IPS-18a (cell line): ENCODE measurements around the gene TMEM108.

Source experiments
- H3K27ac ChIP-seq: one replicate; pipeline ENCODE4 v1.5.1; 2013; ENCODE audit warnings: low read length
- H3K27me3 ChIP-seq: one replicate; pipeline ENCODE4 v1.6.1; 2013; ENCODE audit warnings: mild to moderate bottlenecking, low read length; ENCODE audit not compliant: control insufficient read depth, insufficient read depth
- H3K36me3 ChIP-seq: one replicate; pipeline ENCODE4 v1.6.1; 2013; ENCODE audit warnings: low read depth, low read length; ENCODE audit not compliant: control insufficient read depth
- H3K4me1 ChIP-seq: one replicate; pipeline ENCODE4 v1.6.1; 2013; ENCODE audit warnings: low read depth, low read length; ENCODE audit not compliant: control insufficient read depth
- H3K4me3 ChIP-seq: one replicate; pipeline ENCODE4 v1.5.1; 2013; ENCODE audit warnings: low read length
- H3K9ac ChIP-seq: one replicate; pipeline ENCODE4 v1.6.1; 2013; ENCODE audit warnings: mild to moderate bottlenecking, low read length, moderate library complexity
- H3K9me3 ChIP-seq: one replicate; pipeline ENCODE4 v1.6.1; 2013; ENCODE audit warnings: low read depth, low read length; ENCODE audit not compliant: control insufficient read depth

The TMEM108 gene

DNA sequence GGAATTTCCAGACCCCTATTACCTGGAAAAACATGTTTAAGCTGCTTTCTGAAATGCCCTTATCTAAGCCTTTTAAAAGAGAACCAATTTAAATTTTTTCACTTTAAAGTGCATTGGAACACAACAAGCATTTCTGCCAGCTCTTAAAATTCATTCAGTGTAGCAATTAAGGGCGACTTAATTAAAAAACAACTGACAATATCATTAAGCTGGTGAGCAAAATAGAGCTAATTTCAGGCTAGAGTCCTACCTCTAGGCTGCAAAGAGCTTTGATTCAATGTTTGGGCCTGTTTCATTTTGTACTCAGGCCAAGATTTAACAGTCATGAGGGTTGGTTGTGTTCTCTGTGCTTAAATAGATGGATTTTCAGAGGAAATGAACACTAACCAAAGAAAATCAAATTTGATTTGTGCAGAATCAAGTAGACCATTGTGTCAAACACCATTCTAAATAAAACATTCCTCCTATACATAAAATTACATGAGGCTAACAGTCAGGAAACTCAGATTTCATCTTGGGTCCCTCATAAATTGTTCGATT, 114.6 kb downstream of the TMEM108 start:
- Histone ChIP-seq H3K4me1 (no peaks in the 10 kb centered on the region), H3K9ac (no peak overlapping the region)

DNA sequence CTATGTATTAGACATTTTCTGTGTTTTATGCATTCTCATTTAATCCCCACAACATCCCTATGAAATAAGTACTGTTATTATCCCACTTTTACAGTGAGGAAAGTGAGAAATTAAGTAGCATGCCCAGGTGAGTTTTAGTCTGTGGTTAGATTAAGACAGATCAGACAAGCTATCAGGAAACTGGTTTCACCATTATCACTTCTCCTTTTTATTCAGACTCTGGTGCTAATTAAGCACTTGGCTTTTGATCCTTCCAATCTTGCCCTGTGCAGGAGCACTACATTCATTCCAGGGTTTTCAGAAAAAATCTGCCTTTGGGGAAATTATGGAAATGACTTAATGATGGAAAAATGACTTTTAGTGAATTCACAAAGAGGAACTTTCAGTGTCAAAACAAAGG, 115.2 kb downstream of the TMEM108 start:
- H3K4me3 ChIP-seq: no peak overlapping the region
- no peaks in the 10 kb centered on the region for H3K36me3 ChIP-seq
- H3K4me1 ChIP-seq: no peaks in the 10 kb centered on the region
- no peak overlapping the region for H3K27ac ChIP-seq
- no peaks in the 10 kb centered on the region for H3K27me3 ChIP-seq
- no peaks in the 10 kb centered on the region for H3K9me3 ChIP-seq
- no peak overlapping the region for H3K9ac ChIP-seq

More for the DNA sequence above, 114.6 kb downstream of the TMEM108 start:
- no peaks in the 10 kb centered on the region for H3K36me3 ChIP-seq
- H3K9me3 ChIP-seq: no peaks in the 10 kb centered on the region
- H3K4me3 ChIP-seq: no peak overlapping the region
- no peak overlapping the region for H3K27ac ChIP-seq
- no peaks in the 10 kb centered on the region for H3K27me3 ChIP-seq

DNA sequence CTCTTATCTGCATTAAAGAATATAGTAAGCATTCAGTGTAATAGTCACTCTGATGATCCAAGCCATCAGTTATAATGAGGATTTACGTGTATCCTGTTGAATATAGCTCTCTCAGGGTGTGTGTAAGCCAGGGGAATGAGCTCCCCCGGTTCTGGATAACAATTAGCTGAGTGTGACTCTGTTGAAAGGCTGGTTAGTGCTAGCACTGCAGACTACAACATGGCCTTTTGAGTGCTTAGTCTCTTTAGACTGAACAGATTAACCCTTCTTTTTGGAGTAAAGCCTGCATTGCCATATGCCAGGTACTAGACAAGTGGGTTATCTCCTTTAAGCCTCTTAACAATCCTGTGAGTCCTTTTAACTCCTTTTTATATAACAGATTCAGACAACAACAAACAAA, 119.5 kb downstream of the TMEM108 start:
- Histone ChIP-seq H3K9ac (no peak overlapping the region), H3K27ac (no peak overlapping the region), H3K9me3 (no peaks in the 10 kb centered on the region)

DNA sequence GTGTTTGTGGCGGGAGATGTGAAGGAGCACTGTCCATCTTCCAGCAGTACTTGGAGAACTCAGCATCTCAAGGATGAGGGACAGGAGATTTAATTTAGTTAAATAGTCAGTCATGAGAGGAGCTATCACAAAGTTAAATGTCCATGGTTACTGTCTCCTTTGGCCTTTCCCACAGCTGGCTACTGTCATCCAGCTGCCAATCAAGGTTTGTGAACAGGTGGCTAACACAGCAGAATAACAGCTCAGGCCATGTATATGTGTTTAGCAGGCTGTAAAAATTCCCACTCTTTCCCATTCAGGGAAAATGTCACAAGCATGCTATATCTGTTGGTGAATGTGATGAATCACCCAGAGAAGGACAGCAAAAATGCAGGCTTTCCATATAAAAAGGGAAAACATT, 120.5 kb downstream of the TMEM108 start:
- Histone ChIP-seq H3K27ac (no peak overlapping the region), H3K36me3 (no peaks in the 10 kb centered on the region), H3K9ac (no peak overlapping the region), H3K4me1 (no peaks in the 10 kb centered on the region), H3K27me3 (no peaks in the 10 kb centered on the region), H3K4me3 (no peak overlapping the region), H3K9me3 (no peaks in the 10 kb centered on the region)

More for the DNA sequence above, 119.5 kb downstream of the TMEM108 start:
- Histone ChIP-seq H3K36me3 (no peaks in the 10 kb centered on the region), H3K4me3 (no peak overlapping the region), H3K4me1 (no peaks in the 10 kb centered on the region), H3K27me3 (no peaks in the 10 kb centered on the region)

DNA sequence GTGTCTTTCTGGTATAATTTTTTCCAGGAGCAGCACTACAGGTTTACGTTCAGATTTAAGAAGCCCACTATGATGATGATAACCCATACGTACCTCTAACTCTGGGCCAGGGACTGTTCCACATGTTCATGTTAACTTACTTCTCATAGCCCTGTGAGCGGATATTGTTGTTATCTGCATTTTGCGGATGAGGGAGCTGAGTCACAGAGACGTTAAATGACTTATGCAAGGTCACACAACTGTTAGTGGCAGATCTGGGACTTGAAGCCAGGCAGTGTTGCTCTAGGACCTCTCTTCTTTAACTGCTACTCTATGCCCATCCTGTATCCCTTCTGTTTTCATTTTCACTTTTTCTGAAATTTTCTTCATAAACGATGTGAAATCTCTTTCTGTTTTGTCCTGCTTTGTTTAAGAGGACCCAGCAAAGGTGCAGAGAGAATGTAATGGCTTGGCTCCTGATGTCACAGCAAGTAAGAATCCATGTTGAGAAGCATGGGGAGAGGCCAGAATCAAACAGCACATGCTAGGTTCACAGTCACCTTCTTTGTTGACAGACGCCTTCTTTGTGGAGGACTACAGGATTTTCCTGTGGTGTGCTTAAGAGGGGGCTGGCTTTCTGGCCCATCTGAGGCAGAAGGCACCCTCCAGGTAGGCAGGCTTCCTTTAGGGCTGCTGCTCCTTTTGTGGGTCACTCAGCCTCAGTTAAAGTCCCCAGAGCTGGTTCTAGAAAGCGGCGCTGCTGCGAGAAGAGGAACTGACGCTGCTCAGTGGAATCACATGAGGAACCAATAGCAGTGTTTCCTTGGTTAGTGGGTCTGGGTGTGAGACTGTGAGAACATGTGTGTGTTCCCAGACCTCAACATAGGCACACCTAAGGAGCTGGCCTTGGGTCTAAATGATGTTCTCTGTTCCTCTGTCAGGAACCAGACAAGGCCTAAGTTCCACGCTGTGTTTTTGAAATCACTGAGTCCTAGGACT, 121.6 kb downstream of the TMEM108 start:
- Histone ChIP-seq H3K36me3 (no peaks in the 10 kb centered on the region), H3K9ac (no peak overlapping the region), H3K27me3 (no peaks in the 10 kb centered on the region), H3K4me3 (no peak overlapping the region), H3K9me3 (no peaks in the 10 kb centered on the region), H3K4me1 (no peaks in the 10 kb centered on the region), H3K27ac (no peak overlapping the region)

DNA sequence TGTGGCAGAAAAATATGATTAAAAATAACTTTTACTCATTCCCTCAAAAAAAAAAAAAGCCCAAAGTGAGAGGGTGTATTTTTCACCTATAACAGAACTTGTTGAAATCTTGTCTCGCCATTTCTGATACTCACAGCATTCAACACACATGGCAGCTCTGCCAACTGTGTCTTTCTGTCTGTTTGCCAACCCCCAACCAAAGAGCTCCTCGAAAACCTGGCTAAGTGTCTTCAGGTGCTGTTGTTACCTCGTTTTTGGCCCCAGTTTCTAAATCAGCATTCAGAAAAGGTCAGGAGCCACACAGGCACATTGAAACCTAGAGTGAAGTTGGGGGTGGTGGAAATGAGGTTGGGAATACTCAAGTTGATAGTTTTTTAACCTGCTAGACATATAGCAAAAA, 123.5 kb downstream of the TMEM108 start:
- Histone ChIP-seq H3K4me1 (no peaks in the 10 kb centered on the region), H3K27ac (no peak overlapping the region), H3K9me3 (no peaks in the 10 kb centered on the region), H3K4me3 (no peak overlapping the region), H3K27me3 (no peaks in the 10 kb centered on the region), H3K36me3 (no peaks in the 10 kb centered on the region), H3K9ac (no peak overlapping the region)

DNA sequence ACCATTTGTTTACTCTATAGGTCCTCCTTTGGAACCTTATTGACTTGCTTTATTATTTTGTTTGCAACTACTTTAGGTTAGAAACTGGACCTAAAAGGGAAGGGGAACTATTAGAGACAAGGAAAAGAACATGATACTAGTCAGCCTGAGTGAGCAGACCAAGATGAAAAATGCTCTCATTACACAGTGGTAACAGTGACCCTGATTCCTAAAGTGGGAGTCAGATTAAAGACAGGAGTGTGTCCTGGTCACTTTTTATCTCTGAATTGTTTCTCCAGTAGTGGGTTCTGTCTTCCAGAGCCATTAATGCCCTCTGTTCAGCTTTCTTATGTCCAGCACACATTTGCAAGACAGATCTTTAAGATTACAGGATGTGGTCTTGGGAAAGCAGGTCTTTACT, 124.1 kb downstream of the TMEM108 start:
- no peak overlapping the region for H3K27ac ChIP-seq
- no peak overlapping the region for H3K9ac ChIP-seq
- no peaks in the 10 kb centered on the region for H3K36me3 ChIP-seq
- no peaks in the 10 kb centered on the region for H3K9me3 ChIP-seq
- H3K27me3 ChIP-seq: no peaks in the 10 kb centered on the region
- no peaks in the 10 kb centered on the region for H3K4me1 ChIP-seq
- no peak overlapping the region for H3K4me3 ChIP-seq

DNA sequence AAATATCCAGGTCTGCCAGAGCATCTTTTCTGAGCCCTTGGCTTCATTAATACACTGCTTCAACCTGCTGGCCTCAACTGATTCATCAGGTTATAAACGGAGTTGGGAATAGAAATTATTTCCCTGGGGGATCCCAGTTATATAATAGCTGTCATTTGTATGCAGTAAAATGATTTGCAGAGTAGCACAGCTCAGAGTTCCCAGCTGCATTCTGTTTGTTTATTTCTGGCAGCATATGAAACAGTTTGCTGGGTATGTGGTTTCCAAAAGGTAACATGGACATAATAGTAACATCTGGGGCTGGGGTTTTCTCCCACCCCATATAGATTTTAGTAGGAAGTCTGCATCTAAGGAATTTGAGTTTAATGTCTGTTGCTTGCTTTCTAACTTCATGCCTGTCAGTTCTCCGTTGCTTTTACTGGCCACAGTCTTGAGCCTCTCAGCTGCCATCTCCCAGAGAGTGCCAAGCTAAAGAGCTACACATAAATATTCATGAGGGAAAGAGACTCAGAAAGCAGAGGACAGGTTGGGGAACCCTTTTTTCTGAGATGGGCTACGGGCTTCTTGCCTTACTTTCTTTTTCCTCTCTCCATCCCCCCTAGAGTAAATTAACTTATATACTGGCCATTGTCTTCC, 124.6 kb downstream of the TMEM108 start:
- Histone ChIP-seq H3K36me3 (no peaks in the 10 kb centered on the region), H3K27ac (no peak overlapping the region), H3K4me1 (no peaks in the 10 kb centered on the region), H3K9me3 (no peaks in the 10 kb centered on the region), H3K27me3 (no peaks in the 10 kb centered on the region), H3K4me3 (no peak overlapping the region), H3K9ac (no peak overlapping the region)

DNA sequence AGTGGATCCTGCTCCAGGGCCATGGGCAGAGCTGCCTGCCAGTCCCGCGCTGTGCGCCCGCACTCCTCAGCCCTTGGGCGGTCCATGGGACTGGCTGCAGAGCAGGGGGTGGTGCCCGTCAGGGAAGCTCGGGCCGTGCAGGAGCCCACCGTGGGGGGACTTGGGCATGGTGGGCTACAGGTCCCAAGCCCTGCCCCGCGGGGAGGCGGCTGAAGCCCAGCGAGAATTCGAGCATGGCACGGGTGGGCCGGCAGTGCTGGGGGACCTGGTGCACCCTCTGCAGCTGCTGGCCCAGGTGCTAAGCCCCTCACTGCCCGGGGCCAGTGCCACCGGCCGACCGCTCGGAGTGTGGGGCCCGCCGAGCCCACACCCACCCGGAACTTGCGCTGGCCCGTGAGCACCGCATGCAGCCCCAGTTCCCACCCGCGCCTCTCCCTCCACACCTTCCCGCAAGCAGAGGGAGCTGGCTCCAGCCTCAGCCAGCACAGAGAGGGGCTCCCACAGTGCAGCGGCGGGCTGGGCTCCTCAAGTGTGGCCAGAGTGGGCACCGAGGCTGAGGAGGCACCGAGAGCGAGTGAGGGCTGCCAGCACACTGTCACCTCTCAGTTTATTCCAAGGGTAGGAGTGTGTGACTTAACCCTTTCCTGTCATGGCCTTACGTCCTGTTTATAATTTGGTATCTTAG, 129.3 kb downstream of the TMEM108 start:
- no peaks in the 10 kb centered on the region for H3K36me3 ChIP-seq
- H3K9me3 ChIP-seq: no peaks in the 10 kb centered on the region

DNA sequence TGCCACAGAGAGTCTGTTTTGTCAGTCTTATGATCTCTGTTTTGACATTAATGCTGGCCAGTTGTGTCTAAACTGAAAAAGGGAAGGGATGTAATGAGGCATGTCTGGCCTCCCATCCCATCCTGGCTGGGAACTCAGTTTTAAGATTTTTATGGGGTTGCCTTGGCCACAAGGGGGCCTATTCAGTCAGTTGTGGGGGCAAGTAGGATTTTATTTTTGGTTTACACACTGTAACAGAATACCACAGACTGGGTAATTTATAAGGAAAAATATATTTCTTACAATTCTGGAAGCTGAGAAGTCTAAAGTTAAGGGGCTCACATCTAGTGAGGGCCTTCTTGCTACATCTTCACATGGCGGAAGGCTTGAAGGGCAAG, 129.8 kb downstream of the TMEM108 start:
- no peaks in the 10 kb centered on the region for H3K9me3 ChIP-seq
- H3K27ac ChIP-seq: no peak overlapping the region
- no peak overlapping the region for H3K4me3 ChIP-seq

More for the DNA sequence above, 129.3 kb downstream of the TMEM108 start:
- Histone ChIP-seq H3K9ac (no peak overlapping the region), H3K27me3 (no peaks in the 10 kb centered on the region), H3K27ac (no peak overlapping the region), H3K4me1 (no peaks in the 10 kb centered on the region), H3K4me3 (no peak overlapping the region)

DNA sequence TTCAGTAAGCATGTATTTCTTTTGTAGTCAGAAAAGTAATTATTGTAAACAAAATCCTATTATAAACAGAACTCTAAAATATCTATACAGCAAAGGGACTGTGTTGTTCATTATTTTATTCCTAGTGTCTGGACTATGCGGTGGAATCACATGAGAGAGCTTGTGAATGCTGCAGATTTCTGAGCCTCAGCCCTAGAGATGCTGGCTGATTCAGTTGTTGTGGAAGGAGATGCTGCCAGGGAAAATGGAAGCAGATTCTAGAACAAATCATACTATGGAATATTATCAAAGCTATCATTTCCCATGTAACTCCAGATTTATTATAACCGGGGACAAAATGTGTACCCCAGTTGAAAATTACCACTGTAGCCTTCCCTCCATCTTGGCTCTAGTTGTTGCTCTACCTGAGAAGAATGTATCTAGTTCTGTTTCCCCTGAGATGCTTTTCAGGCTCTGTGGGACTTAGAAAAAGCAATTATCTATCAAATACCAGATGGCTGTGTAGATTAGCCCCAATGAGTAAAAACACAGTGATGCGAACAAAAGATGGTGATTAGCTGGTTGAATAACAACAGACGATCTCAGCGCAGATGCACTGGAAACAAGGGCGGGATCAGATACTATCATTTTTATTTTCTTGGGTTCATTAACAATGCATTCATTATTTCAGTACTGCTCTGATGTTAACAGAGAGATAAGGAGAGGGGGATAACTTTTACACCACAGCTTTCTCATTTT, 131.3 kb downstream of the TMEM108 start:
- no peaks in the 10 kb centered on the region for H3K9me3 ChIP-seq
- H3K27ac ChIP-seq: no peak overlapping the region
- H3K9ac ChIP-seq: no peak overlapping the region
- H3K36me3 ChIP-seq: no peaks in the 10 kb centered on the region
- H3K4me3 ChIP-seq: no peak overlapping the region
- H3K27me3 ChIP-seq: no peaks in the 10 kb centered on the region
- no peaks in the 10 kb centered on the region for H3K4me1 ChIP-seq

More for the DNA sequence above, 129.8 kb downstream of the TMEM108 start:
- Histone ChIP-seq H3K9ac (no peak overlapping the region), H3K4me1 (no peaks in the 10 kb centered on the region), H3K27me3 (no peaks in the 10 kb centered on the region), H3K36me3 (no peaks in the 10 kb centered on the region)
